ENCODE measurements around the gene LRGUK.
"Not testable (repeated sequence)": the region's sequence is repeated elsewhere in the genome, so short reads cannot be mapped to it uniquely, and the experiment has no call there.

Gene LRGUK

GRCh38 chr7:134187893-134188292, 60.8 kb downstream of the LRGUK start:
- DNase-seq (ENCODE audit: low read depth in 2 of 2): no peak

GRCh38 chr7:134188311-134188710, 61.2 kb downstream of the LRGUK start:
- no peak for DNase-seq (ENCODE audit: low read depth in 2 of 2)

- DNase-seq (ENCODE audit: low read depth in 2 of 2): no peak
These were observed 62.4 kb downstream of the LRGUK start for GRCh38 chr7:134189559-134189958.

GRCh38 chr7:134191876-134192275, 64.7 kb downstream of the LRGUK start:
- DNase-seq (ENCODE audit: low read depth in 2 of 2): no peak

- no peak for DNase-seq (ENCODE audit: low read depth in 2 of 2)
These were observed 66.1 kb downstream of the LRGUK start for GRCh38 chr7:134193240-134193639.

- no peak for DNase-seq (ENCODE audit: low read depth in 2 of 2)
These were observed 68.1 kb downstream of the LRGUK start for GRCh38 chr7:134195252-134195651.

GRCh38 chr7:134196439-134196838, 69.3 kb downstream of the LRGUK start:
- DNase-seq (ENCODE audit: low read depth in 2 of 2): no peak

- no peak for DNase-seq (ENCODE audit: low read depth in 2 of 2)
These were observed 70.2 kb downstream of the LRGUK start for GRCh38 chr7:134197345-134197744.

GRCh38 chr7:134200970-134201369, 73.8 kb downstream of the LRGUK start:
- no peak for DNase-seq (ENCODE audit: low read depth in 2 of 2)

GRCh38 chr7:134201569-134202261, 74.6 kb downstream of the LRGUK start:
- no peak for DNase-seq (ENCODE audit: low read depth in 2 of 2)

GRCh38 chr7:134203186-134203889, 76.2 kb downstream of the LRGUK start:
- no peak for DNase-seq (ENCODE audit: low read depth in 2 of 2)

- no peak for DNase-seq (ENCODE audit: low read depth in 2 of 2)
These were observed 82.3 kb downstream of the LRGUK start for GRCh38 chr7:134209322-134210015.

- DNase-seq (ENCODE audit: low read depth in 2 of 2): no peak
These were observed 83.1 kb downstream of the LRGUK start for GRCh38 chr7:134210227-134210626.

GRCh38 chr7:134210976-134211663, 84.0 kb downstream of the LRGUK start:
- DNase-seq (ENCODE audit: low read depth in 2 of 2): no peak

- DNase-seq (ENCODE audit: low read depth in 2 of 2): no peak
These were observed 84.7 kb downstream of the LRGUK start for GRCh38 chr7:134211817-134212216.

GRCh38 chr7:134212576-134213546, 85.7 kb downstream of the LRGUK start:
- no peak for DNase-seq (ENCODE audit: low read depth in 2 of 2)

- DNase-seq (ENCODE audit: low read depth in 2 of 2): no peak
These were observed 93.1 kb downstream of the LRGUK start for GRCh38 chr7:134220236-134220635.

GRCh38 chr7:134231296-134231695, 104.2 kb downstream of the LRGUK start:
- not testable (repeated sequence) for DNase-seq (ENCODE audit: low read depth in 2 of 2)

GRCh38 chr7:134234216-134234615, 107.1 kb downstream of the LRGUK start:
- no peak for DNase-seq (ENCODE audit: low read depth in 2 of 2)

GRCh38 chr7:134245253-134245652, 118.1 kb downstream of the LRGUK start:
- no peak for DNase-seq (ENCODE audit: low read depth in 2 of 2)

GRCh38 chr7:134246347-134246746, 119.2 kb downstream of the LRGUK start:
- DNase-seq (ENCODE audit: low read depth in 2 of 2): no peak
